Inflammatory macrophage treated with lipopolysaccharide for 4 hours (primary cell): ENCODE measurements around the gene NOTUM.
A peak's percentile ranks its signal among the peaks of the same experiment; 100 is the strongest.

ENCODE experiments used
- DNase-seq: peaks from one replicate; pipeline ENCODE4 v3.0.0-alpha.2; 2020

Gene NOTUM

GRCh38 chr17:81934850-81935708 is 25.9 kb downstream of the NOTUM start:
- no peak for DNase-seq

GRCh38 chr17:81934098-81934757 is 26.8 kb downstream of the NOTUM start:
- DNase-seq, result no peak

GRCh38 chr17:81933178-81933699 is 27.7 kb downstream of the NOTUM start:
- no peak for DNase-seq

GRCh38 chr17:81932333-81932983 is 28.5 kb downstream of the NOTUM start:
- DNase-seq, result no peak

GRCh38 chr17:81931557-81932332 is 29.2 kb downstream of the NOTUM start:
- no peak for DNase-seq

GRCh38 chr17:81931189-81931556 is 29.8 kb downstream of the NOTUM start:
- no peak for DNase-seq

GRCh38 chr17:81930142-81931125 is 30.6 kb downstream of the NOTUM start:
- no peak for DNase-seq

- DNase-seq, result no peak
These were observed 31.5 kb downstream of the NOTUM start for GRCh38 chr17:81929253-81930141.

- no peak for DNase-seq
These were observed 32.3 kb downstream of the NOTUM start for GRCh38 chr17:81928544-81929252.

GRCh38 chr17:81927653-81928543 is 33.1 kb downstream of the NOTUM start, which contains the start of gene MAFG:
Gene MAFG (minus strand): TSS chr17:81927735. CDS start chr17:81923185, 4,550 bp downstream.
- peak; percentile 94 for DNase-seq

GRCh38 chr17:81927152-81927652 is 33.8 kb downstream of the NOTUM start:
- no peak for DNase-seq

GRCh38 chr17:81926451-81927151 is 34.4 kb downstream of the NOTUM start:
- DNase-seq, result peak; percentile 77

GRCh38 chr17:81925860-81926450 is 35.0 kb downstream of the NOTUM start:
- no peak for DNase-seq

- no peak for DNase-seq
These were observed 36.1 kb downstream of the NOTUM start for GRCh38 chr17:81924557-81925532.

GRCh38 chr17:81923302-81924260 is 37.4 kb downstream of the NOTUM start:
- DNase-seq, result peak; percentile 76
